DND-41 (cell line): Measurements from ENCODE around the gene ZNF581.

Experiments
- EZH2 ChIP-seq: IDR thresholded peaks from 3 replicates; pipeline ENCODE4 v1.6.1; 2012; ENCODE audit warnings: borderline replicate concordance, low read depth, mild to moderate bottlenecking, moderate library complexity, low read length, inconsistent platforms; ENCODE audit not compliant: severe bottlenecking
- TF ChIP-seq, protein P1 (sequence below): IDR thresholded peaks from 2 replicates; pipeline ENCODE4 v1.5.1; 2012; ENCODE audit warnings: borderline replicate concordance, low read length, moderate library complexity, mild to moderate bottlenecking; ENCODE audit not compliant: poor library complexity, severe bottlenecking; ENCODE audit errors: extremely low read depth

DNA sequence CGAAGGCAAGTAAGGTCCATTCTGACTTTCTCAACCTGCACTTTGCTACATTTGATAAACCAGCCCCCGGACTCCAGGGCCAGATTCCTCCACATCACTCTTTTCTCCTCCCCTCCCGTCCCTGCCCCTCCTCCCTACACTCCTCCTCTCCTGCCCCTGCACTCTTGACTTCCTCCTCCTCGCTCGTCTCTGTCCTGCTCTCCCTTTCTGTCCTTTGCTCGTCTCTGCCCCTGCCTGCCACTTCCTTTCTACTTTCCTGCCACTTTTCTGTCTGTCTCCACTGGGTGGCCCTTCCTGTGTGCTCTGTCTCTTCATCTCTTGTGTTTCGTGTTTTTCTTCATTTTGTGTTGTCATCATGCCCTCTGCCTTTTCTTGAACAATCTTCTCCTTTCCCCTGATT lies 18.4 kb downstream of the ZNF581 start:
- TF ChIP-seq, protein P1, sequence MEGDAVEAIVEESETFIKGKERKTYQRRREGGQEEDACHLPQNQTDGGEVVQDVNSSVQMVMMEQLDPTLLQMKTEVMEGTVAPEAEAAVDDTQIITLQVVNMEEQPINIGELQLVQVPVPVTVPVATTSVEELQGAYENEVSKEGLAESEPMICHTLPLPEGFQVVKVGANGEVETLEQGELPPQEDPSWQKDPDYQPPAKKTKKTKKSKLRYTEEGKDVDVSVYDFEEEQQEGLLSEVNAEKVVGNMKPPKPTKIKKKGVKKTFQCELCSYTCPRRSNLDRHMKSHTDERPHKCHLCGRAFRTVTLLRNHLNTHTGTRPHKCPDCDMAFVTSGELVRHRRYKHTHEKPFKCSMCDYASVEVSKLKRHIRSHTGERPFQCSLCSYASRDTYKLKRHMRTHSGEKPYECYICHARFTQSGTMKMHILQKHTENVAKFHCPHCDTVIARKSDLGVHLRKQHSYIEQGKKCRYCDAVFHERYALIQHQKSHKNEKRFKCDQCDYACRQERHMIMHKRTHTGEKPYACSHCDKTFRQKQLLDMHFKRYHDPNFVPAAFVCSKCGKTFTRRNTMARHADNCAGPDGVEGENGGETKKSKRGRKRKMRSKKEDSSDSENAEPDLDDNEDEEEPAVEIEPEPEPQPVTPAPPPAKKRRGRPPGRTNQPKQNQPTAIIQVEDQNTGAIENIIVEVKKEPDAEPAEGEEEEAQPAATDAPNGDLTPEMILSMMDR: no peak
- TF ChIP-seq EZH2: no peak
